Omental fat pad (tissue), 4 donors: ENCODE data around the gene USH1G. TPM values are rescaled to one million over a fixed set of nuclear protein-coding genes. Genes with fewer than 3 reads are reported as not detected.

Source experiments
- ATAC-seq: fragments of 150-250 bp; one replicate; pipeline ENCODE4 v1.9.1; 2016; ENCODE audit warnings: mild to moderate bottlenecking, moderate library complexity; ENCODE audit not compliant: low FRiP score
- DNase-seq: peaks from one replicate; pipeline ENCODE4 v3.0.0-alpha.2; 2019; ENCODE audit warnings: low spot score
- CTCF ChIP-seq, 3 donors: fragments of 450-650 bp; IDR thresholded peaks; one replicate each; pipeline ENCODE4 v1.5.1; 2016 to 2017; ENCODE audit warnings: antibody characterized with exemption in 3 of 3, mild to moderate bottlenecking in 3 of 3, moderate library complexity in 2 of 3
- total RNA-seq, 4 donors: library from RNA; depleted of rRNA; stranded (reverse); fragments of >200 nt; gene quantifications; one replicate each; pipeline ENCODE4 v1.1.0, GENCODE V29; 2016

The USH1G gene
- total RNA-seq, 4 donors from 2014 or later, result not detected

GRCh38 chr17:74937064-74938051 is 14.3 kb upstream of the USH1G start:
- no peak for TF ChIP-seq CTCF (IDR thresholded peaks at IDR 0.05)
- DNase-seq (no peak), ATAC-seq (no peak)

- no peak for TF ChIP-seq CTCF (IDR thresholded peaks at IDR 0.05)
- DNase-seq (no peak), ATAC-seq (no peak)
These were observed 13.4 kb upstream of the USH1G start for GRCh38 chr17:74936470-74936799.

- DNase-seq, result no peak
- TF ChIP-seq CTCF (IDR thresholded peaks at IDR 0.05), result no peak
- no peak for ATAC-seq
These were observed 12.8 kb upstream of the USH1G start, which contains the start of gene OTOP3 for GRCh38 chr17:74935585-74936469. TSS of gene OTOP3 (plus strand) at chr17:74935898. CDS start at chr17:74935922, 24 bp downstream.

GRCh38 chr17:74935048-74935447 is 12.0 kb upstream of the USH1G start:
- ATAC-seq (no peak), DNase-seq (no peak)
- TF ChIP-seq CTCF (IDR thresholded peaks at IDR 0.05), result no peak

- ATAC-seq (no peak), DNase-seq (no peak)
- TF ChIP-seq CTCF (IDR thresholded peaks at IDR 0.05), result no peak
These were observed 7.5 kb upstream of the USH1G start for GRCh38 chr17:74930535-74931036.

- no peak for TF ChIP-seq CTCF (IDR thresholded peaks at IDR 0.05)
- no peak for DNase-seq
- no peak for ATAC-seq
These were observed 5.7 kb upstream of the USH1G start for GRCh38 chr17:74928786-74929185.
